GM12864 (cell line): ENCODE data around the gene MYL11.

ENCODE experiments used
- DNase-seq: peaks from one replicate; pipeline ENCODE4 v3.0.0-alpha.2; 2011; ENCODE audit warnings: low read depth
- H3K4me3 ChIP-seq: 2 replicates; pipeline ENCODE4 v1.5.1; 2011; ENCODE audit warnings: mild to moderate bottlenecking, low read depth, low read length, control low read depth
- TF ChIP-seq, protein P1 (sequence below): IDR thresholded peaks from 2 replicates; pipeline ENCODE4 v1.5.1; 2011; ENCODE audit warnings: low read depth, mild to moderate bottlenecking, moderate library complexity, low read length, control low read depth, inconsistent platforms; ENCODE audit errors: missing control alignments

MYL11 gene

DNA sequence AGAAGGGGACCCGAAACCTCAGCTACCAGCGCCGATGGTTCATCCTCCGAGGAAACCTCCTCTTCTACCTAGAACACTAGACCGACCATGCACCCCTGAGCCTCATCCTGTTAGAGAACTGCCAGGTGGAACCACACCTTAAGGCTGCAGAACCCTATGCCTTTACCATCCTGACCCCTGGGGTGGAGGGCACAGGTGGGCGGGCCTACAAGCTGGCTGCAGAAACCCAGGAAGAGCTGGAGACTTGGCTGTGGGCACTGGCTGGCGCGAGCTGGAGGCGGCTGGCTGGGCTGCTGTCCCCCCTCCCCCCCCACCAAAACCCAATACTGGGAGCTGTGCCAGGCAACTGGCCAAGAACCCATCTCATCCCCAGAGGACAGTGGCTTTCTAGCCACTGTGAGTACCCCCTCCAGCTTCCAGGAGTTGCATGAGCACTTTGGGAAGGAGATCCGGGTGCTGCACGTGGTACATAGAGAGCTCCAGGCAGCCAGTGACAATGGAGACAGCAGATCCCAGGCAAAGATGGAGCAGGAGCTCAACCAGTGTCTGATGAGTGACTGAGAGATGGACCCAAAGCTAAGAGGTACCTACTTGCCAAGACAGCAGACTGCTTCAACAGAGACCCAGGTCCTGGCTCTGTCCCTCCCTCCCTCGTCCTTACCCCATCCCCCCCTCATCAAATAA is 18.1 kb upstream of the MYL11 start:
- no peak for DNase-seq
- H3K4me3 ChIP-seq, result peak overlapping the region; percentile 77
- TF ChIP-seq, protein P1, sequence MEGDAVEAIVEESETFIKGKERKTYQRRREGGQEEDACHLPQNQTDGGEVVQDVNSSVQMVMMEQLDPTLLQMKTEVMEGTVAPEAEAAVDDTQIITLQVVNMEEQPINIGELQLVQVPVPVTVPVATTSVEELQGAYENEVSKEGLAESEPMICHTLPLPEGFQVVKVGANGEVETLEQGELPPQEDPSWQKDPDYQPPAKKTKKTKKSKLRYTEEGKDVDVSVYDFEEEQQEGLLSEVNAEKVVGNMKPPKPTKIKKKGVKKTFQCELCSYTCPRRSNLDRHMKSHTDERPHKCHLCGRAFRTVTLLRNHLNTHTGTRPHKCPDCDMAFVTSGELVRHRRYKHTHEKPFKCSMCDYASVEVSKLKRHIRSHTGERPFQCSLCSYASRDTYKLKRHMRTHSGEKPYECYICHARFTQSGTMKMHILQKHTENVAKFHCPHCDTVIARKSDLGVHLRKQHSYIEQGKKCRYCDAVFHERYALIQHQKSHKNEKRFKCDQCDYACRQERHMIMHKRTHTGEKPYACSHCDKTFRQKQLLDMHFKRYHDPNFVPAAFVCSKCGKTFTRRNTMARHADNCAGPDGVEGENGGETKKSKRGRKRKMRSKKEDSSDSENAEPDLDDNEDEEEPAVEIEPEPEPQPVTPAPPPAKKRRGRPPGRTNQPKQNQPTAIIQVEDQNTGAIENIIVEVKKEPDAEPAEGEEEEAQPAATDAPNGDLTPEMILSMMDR, result no peak

DNA sequence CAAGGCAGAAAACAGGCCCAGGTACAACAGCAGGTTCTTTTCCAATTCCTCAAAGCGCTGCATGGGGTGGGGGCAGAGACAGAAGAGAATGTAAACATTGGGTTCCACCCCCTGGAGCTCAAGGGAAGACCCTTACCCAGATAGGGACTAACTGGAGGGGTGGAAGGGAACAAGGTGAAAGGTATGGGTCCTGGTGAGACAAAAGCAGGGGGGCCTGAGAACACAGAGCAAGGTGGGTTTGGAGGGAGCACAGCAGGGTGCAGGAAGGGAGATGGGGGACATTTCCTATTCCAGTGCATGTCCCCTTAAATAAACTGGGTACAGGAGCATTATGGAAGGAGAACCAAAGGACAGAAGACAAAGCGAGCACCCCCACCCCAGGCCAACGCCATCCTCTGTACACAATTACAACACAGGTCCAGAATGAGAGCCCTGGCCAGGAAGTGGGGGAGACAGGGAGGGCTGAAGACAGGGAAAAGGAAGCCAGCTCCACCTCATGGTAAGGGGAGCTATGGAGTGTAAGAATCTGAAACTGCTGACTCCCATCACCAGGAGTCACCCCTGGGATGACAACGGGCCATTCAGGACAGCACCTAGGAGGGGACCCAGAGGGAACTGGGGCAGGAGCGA is 17.4 kb upstream of the MYL11 start:
- no peak for DNase-seq
- TF ChIP-seq, protein P1, result no peak
- H3K4me3 ChIP-seq, result no peak overlapping the region

DNA sequence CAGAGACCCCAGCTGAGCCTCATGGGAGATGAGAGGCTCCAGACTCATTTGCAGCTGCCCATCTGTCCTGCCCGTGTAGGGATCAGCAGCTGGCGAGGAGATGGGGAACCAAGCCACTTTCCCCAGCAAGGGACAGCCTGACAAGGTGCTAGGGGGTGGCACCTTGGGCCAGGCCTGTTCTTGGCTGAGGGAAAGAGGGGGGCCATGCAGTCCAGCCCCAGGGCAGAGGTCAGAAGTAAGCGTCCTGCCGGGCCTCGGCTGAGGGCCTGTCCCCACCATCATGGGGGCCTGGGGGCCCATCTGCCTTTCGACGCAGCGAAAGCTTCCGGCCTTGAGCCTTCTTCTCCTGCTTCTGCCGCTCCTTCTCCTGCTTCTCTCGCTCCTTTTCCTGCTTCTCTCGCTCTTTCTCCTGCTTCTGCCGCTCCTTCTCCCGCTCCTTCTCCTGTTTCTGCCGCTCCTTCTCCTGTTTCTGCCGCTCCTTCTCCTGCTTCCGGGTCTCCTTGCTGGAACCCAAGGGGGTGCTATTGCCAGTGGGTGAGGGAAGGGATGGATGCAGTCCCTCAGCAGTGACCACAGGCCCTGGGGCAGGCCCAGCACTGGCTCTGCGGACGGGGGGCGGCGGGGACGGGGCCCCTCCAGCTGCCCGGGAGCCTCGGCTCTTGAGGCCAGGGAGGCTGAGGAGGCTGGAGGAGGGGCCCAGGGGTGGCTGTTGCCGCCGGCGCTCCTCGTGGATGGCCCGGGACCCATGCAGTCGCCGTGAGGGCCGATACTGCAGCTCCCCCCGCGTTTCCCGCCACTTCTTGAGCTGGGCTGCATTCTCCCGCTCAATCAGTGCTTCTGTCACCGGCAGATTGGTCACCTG is 16.7 kb upstream of the MYL11 start:
- TF ChIP-seq, protein P1, result no peak
- no peak overlapping the region for H3K4me3 ChIP-seq
- DNase-seq, result no peak

DNA sequence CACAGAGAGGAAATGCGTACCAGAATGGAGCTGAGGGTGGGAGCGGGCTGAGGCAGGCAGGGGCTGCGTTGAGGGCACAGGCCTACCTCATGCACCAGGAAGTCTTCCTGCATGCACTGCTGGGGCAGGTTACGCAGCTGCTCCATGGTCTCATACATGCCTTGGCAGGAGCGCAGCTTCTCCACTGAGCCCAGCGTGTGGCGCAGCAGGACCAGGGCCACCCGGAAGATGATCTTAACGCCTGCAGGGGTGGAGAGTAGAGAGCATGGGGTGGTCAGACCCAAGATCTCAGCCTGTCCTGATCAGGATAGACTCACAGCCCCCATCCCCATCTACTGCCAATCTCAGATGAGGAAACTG is 16.0 kb upstream of the MYL11 start:
- TF ChIP-seq, protein P1, result no peak
- H3K4me3 ChIP-seq, result no peak overlapping the region
- no peak for DNase-seq

DNA sequence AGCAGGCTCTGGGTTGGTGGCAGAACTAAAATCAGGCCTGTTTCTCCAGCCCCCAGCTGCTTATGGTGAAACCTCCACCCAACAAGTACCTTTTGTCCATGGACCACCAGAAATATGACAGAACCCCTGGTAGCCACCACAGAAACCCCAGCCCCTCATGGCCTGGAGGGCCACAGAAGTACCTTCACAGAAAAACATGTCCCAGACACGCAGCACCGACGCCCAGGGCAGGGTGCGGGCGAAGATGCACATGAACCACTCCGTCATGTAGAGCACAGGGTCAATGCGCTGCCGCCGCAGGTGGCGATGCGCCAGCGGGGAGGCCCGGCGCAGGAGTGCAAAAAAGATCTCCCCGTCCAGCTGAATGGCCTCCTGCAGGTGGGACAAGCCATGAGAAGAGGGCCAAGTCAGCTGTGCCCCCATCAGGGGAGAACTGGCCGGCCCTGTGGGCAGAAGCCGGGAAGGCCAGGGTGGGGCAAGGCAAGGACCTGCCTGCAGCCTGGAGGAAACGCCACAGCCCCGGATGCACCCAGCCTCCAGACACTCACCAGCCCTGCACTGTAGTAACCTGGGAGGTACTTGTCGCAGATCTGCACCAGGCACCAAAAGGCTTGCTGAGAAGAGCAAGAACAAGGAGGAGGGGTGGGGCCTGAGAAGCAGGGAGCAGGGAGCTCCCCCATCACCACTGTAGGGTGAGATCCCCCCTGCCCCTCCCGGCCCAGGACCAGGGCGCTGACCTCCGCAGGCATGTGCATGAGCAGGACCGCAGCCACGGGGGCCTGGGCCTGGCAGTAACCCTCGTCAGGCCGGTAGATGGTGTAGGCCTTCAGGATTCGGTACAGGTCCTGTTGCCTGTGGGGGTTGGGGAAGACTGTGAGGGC is 15.4 kb upstream of the MYL11 start:
- TF ChIP-seq, protein P1, result no peak
- H3K4me3 ChIP-seq, result no peak overlapping the region
- DNase-seq, result no peak

DNA sequence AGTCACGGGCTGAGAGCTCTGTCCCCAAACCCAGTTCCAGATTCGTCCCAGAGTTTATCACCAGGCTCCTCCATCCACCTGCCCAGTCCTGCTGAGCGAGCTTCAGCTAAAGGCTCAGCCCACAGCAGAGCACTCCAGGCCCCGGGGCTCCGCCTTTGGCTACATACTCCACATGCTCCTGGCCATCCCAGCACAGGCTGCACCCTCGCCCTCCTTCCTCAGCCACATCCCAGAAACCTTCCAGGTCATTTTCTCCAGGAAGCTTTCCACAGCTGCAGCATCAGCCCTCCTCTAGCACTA is 14.8 kb upstream of the MYL11 start:
- TF ChIP-seq, protein P1, result no peak
- DNase-seq, result no peak
- no peak overlapping the region for H3K4me3 ChIP-seq
